Upper lobe of left lung (tissue), 6 donors: ENCODE measurements around the gene SLC7A14. TPM values are rescaled to one million over a fixed set of nuclear protein-coding genes. Genes with fewer than 3 reads are reported as not detected.
A peak's percentile ranks its signal among the peaks of the same experiment; 100 is the strongest.

Source experiments
- ATAC-seq, 2 donors: fragments of 200-7000 bp; cut with Tn5 transposase; one replicate each; pipeline ENCODE4 v1.9.1; 2022; ENCODE audit warnings: mild to moderate bottlenecking in 2 of 2, moderate library complexity in 2 of 2; ENCODE audit not compliant: low FRiP score in 2 of 2
- DNase-seq, 2 donors: peaks; one replicate each; pipeline ENCODE4 v3.0.0-alpha.2; 2019 to 2020
- H3K27ac ChIP-seq, 4 donors: fragments of 200-600 bp; sonication (generic); one replicate each; pipeline ENCODE4 v1.5.1; 2016 to 2019
- H3K27me3 ChIP-seq, 4 donors: fragments of 200-600 bp; sonication (generic); one replicate each; pipeline ENCODE4 v1.5.1; 2017 to 2019
- H3K36me3 ChIP-seq, 4 donors: fragments of 200-600 bp; sonication (generic); one replicate each; pipeline ENCODE4 v1.5.1; 2016 to 2019
- H3K4me1 ChIP-seq, 4 donors: fragments of 200-600 bp; sonication (generic); one replicate each; pipeline ENCODE4 v1.5.1; 2018 to 2019
- H3K4me3 ChIP-seq, 4 donors: fragments of 200-600 bp; sonication (generic); one replicate each; pipeline ENCODE4 v1.5.1; 2017 to 2019; ENCODE audit warnings: mild to moderate bottlenecking in 2 of 4, moderate library complexity in 1 of 4
- H3K9me3 ChIP-seq, 4 donors: fragments of 200-600 bp; sonication (generic); one replicate each; pipeline ENCODE4 v1.5.1; 2018 to 2019
- EP300 ChIP-seq, 4 donors: sonication (generic); formaldehyde crosslinking; IDR thresholded peaks; one replicate each; pipeline ENCODE4 v1.5.1; 2017; ENCODE audit warnings: antibody characterized with exemption in 4 of 4, control low read depth in 2 of 4
- POLR2A ChIP-seq, 4 donors: fragments of 450-650 bp; IDR thresholded peaks; one replicate each; pipeline ENCODE4 v1.5.1; 2016 to 2017; ENCODE audit warnings: antibody characterized with exemption in 4 of 4, mild to moderate bottlenecking in 2 of 4
- POLR2AphosphoS5 ChIP-seq, 2 donors: sonication (generic); formaldehyde crosslinking; IDR thresholded peaks; one replicate each; pipeline ENCODE4 v1.5.1; 2017; ENCODE audit warnings: antibody characterized with exemption in 2 of 2
- WGBS, 2 donors: methylation state at CpG; one replicate each; pipeline ENCODE4 v1.1.5; 2017 to 2018; 5-methylcytosine and 5-hydroxymethylcytosine counted together
- total RNA-seq, 6 donors: library from RNA; depleted of rRNA in 4 of 6; stranded (reverse); fragments of >200 nt in 4 of 6; gene quantifications; one replicate each; pipeline versions ENCODE4 v1.1.0 to v1.2.1, GENCODE V29; 2016 to 2021
- TF ChIP-seq, protein P1 (sequence below), 6 experiments: fragments of 450-650 bp in 4 of 6; fragments of 200-600 bp in 2 of 6; sonication (generic) in 2 of 6; IDR thresholded peaks; one replicate each; pipeline ENCODE4 v1.5.1; 2016 to 2019; ENCODE audit warnings: antibody characterized with exemption in 6 of 6
- donor health status: DM: no; HTN: no; CAD: no; lungs with moderate emphysema.
- donor health status: DM: no; HTN: yes; CAD: no; lungs with severe emphysema.

The SLC7A14 gene
- total RNA-seq, 6 donors from 2014 or later, result 0.03 TPM; not detected in 5

DNA sequence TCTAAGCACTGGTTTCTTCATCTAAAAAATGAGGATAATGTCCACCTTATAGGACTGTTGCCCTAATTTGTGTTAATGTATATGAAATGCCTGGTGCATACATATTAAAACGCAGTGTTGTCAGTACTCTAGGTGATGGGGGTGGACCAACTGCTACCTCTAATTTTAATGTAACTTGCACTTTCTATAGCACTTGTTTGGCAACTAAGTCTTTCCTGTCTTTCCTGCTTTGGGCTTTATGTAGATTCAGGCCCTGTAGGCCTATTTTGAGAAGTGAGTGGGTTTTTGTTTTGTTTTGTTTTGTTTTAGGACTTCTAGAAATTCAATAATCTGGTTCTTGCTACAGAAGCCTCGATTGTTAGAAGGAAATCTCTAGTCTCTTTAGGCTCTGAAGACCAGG lies 21.2 kb downstream of the SLC7A14 start:
- Histone ChIP-seq H3K27me3 (no peaks in the 10 kb centered on the region), H3K4me1 (no peaks in the 10 kb centered on the region), H3K9me3 (no peaks in the 10 kb centered on the region), H3K36me3 (no peaks in the 10 kb centered on the region), H3K27ac (no peak overlapping the region), H3K4me3 (no peak overlapping the region)
- ATAC-seq (no peak), DNase-seq (no peak)
- TF ChIP-seq, protein P1, sequence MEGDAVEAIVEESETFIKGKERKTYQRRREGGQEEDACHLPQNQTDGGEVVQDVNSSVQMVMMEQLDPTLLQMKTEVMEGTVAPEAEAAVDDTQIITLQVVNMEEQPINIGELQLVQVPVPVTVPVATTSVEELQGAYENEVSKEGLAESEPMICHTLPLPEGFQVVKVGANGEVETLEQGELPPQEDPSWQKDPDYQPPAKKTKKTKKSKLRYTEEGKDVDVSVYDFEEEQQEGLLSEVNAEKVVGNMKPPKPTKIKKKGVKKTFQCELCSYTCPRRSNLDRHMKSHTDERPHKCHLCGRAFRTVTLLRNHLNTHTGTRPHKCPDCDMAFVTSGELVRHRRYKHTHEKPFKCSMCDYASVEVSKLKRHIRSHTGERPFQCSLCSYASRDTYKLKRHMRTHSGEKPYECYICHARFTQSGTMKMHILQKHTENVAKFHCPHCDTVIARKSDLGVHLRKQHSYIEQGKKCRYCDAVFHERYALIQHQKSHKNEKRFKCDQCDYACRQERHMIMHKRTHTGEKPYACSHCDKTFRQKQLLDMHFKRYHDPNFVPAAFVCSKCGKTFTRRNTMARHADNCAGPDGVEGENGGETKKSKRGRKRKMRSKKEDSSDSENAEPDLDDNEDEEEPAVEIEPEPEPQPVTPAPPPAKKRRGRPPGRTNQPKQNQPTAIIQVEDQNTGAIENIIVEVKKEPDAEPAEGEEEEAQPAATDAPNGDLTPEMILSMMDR (IDR thresholded peaks at IDR 0.05), result no peak
- TF ChIP-seq POLR2AphosphoS5 (IDR thresholded peaks at IDR 0.05), result no peak
- no peak for TF ChIP-seq POLR2A (IDR thresholded peaks at IDR 0.05)
- no peak for TF ChIP-seq EP300 (IDR thresholded peaks at IDR 0.05)
- WGBS, 2 donors, result 70 to 73% methylated on average over 2 of the region's 2 CpGs

GRCh38 chr3:170563712-170564423 lies 22.0 kb downstream of the SLC7A14 start:
- H3K4me1 ChIP-seq, result no peaks in the 10 kb centered on the region
- no peaks in the 10 kb centered on the region for H3K36me3 ChIP-seq
- H3K9me3 ChIP-seq, result no peaks in the 10 kb centered on the region
- ATAC-seq, result peak in 1 of 2 donors; percentile 61
- no peak overlapping the region for H3K27ac ChIP-seq
- TF ChIP-seq, protein P1 (IDR thresholded peaks at IDR 0.05), result no peak
- no peak for TF ChIP-seq POLR2AphosphoS5 (IDR thresholded peaks at IDR 0.05)
- no peak for TF ChIP-seq POLR2A (IDR thresholded peaks at IDR 0.05)
- TF ChIP-seq EP300 (IDR thresholded peaks at IDR 0.05), result no peak
- 64 to 65% methylated on average over 7 of the region's 7 CpGs for WGBS, 2 donors
- DNase-seq, result no peak
- no peaks in the 10 kb centered on the region for H3K27me3 ChIP-seq
- H3K4me3 ChIP-seq, result no peak overlapping the region

- Histone ChIP-seq H3K27ac (no peak overlapping the region), H3K36me3 (no peaks in the 10 kb centered on the region), H3K4me3 (no peak overlapping the region), H3K27me3 (no peaks in the 10 kb centered on the region), H3K4me1 (no peaks in the 10 kb centered on the region), H3K9me3 (no peaks in the 10 kb centered on the region)
- TF ChIP-seq POLR2A (IDR thresholded peaks at IDR 0.05), result no peak
- TF ChIP-seq, protein P1 (IDR thresholded peaks at IDR 0.05), result no peak
- TF ChIP-seq POLR2AphosphoS5 (IDR thresholded peaks at IDR 0.05), result no peak
- no peak for TF ChIP-seq EP300 (IDR thresholded peaks at IDR 0.05)
- WGBS, 2 donors, result 84 to 90% methylated on average over 1 of the region's 1 CpG
- no peak for ATAC-seq
- no peak for DNase-seq
Observed at GRCh38 chr3:170562080-170562479, 23.8 kb downstream of the SLC7A14 start.

DNA sequence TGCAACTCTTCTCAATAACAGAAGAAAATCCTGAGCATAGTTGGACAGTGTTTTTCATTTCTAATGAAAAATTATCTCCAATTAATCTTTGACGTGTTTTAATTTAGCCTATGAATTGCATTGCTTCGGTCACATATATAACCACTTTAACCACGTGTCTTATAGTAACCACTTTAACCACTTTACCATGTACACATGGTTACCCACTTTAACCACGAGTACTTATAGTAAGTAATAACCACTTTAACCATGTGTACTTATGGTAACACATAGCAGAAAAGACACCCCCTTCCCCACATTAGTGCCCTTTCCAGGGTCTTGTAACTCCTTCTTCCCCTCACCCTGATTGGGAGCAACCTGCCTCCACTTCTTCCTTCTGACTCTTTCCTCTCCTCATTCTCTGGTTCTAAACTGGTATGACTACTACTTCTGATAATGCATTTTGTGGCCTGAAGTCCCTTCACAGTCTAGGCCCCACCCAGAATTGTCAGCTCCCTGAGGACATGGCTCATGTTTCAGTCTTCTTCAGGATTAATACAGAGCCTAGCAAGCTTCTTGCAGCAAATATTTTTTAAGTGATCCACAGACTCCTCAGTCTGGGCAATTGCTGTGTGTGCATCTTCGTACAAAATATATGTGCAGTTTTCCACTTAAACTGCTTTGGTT lies 25.0 kb downstream of the SLC7A14 start:
- H3K27me3 ChIP-seq, result no peaks in the 10 kb centered on the region
- H3K27ac ChIP-seq, result no peak overlapping the region
- no peaks in the 10 kb centered on the region for H3K36me3 ChIP-seq
- no peaks in the 10 kb centered on the region for H3K4me1 ChIP-seq
- no peak for ATAC-seq
- H3K4me3 ChIP-seq, result no peak overlapping the region
- 62 to 69% methylated on average over 5 of the region's 5 CpGs for WGBS, 2 donors
- H3K9me3 ChIP-seq, result no peaks in the 10 kb centered on the region
- TF ChIP-seq, protein P1 (IDR thresholded peaks at IDR 0.05), result no peak
- TF ChIP-seq POLR2A (IDR thresholded peaks at IDR 0.05) (no peak), POLR2AphosphoS5 (IDR thresholded peaks at IDR 0.05) (no peak), EP300 (IDR thresholded peaks at IDR 0.05) (no peak)
- no peak for DNase-seq
